GM21723 (cell line): ENCODE measurements around the gene FAM180A.
"Not testable (repeated sequence)": the region's sequence is repeated elsewhere in the genome, so short reads cannot be mapped to it uniquely, and the experiment has no call there.

ENCODE experiments used
- ATAC-seq: cut with Tn5 transposase; IDR thresholded peaks from one replicate; pipeline ENCODE4 v1.9.1; 2021; ENCODE audit warnings: mild to moderate bottlenecking, moderate library complexity; ENCODE audit not compliant: unreplicated experiment

The FAM180A gene

GRCh38 chr7:135748770-135749169 lies at the start of gene FAM180A:
Gene FAM180A (minus strand): TSS chr7:135748813. CDS start chr7:135748580, 233 bp downstream.
- ATAC-seq = no peak

- no peak for ATAC-seq
Observed at GRCh38 chr7:135798095-135798494, 49.5 kb upstream of the FAM180A start.

- no peak for ATAC-seq
Observed at GRCh38 chr7:135795846-135796570, 47.4 kb upstream of the FAM180A start.

GRCh38 chr7:135793841-135794240 lies 45.2 kb upstream of the FAM180A start:
- ATAC-seq = no peak

GRCh38 chr7:135792866-135793265 lies 44.3 kb upstream of the FAM180A start:
- no peak for ATAC-seq

GRCh38 chr7:135792363-135792668 lies 43.7 kb upstream of the FAM180A start:
- ATAC-seq = no peak

DNA sequence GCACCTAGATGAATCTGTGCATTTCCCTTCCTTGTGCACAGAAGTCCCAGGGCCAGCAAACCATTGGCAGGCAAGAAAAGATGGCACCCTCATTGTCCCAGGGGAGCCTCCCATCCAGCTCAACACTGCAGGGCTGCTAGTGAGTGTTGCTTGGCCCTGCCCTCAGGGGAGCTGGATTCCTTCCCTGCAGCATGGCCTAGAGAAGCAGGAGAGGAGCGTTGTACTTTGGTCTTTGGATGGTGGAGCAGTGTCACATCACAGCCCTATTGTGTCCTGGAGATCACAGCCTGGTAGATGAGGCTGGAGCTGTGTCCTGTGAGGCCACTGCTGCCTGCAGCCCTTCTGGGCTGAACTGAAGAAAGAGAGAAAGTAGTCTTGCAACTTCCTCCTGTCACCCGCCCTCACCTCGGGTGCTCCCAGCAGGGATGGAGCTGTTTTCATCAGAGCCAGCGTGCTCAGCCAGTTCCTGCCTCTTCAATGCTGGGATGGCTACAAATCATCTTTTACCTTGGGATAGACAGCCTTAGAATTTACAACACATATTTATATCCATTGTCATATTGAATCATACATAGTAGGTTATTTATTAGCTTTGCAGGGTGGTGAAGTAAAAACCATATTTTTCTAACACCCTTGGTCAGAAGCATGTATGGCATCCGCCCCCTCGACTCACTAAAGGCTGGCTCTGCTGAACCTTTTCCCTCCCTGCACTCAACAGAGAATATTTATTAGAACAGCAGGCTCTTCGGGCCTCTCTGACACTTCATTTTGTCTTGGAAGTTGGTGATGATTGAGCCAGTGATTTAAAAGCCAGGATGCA lies 43.1 kb upstream of the FAM180A start:
- no peak for ATAC-seq

- no peak for ATAC-seq
Observed at GRCh38 chr7:135790371-135790977, 41.9 kb upstream of the FAM180A start.

GRCh38 chr7:135789956-135790355 lies 41.3 kb upstream of the FAM180A start:
- ATAC-seq = no peak

DNA sequence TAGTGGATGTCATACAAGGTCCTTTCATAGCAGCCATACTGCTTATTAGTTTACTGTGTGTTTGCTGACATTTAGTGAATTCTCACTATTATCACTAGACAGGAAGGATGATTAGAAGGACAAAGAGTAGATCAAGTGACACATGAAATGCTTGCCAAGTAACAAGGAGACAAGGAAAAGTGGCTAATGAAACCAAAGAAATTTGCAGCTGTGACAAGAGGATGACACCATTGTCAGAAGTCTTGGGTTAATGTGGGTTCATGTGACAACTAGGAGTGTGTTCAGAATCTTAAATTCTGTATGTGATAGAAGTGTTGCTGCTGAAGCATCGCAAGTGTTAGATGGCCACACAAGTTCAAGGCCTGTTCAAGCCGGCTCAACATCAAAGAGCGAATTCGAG lies 40.8 kb upstream of the FAM180A start:
- no peak for ATAC-seq

DNA sequence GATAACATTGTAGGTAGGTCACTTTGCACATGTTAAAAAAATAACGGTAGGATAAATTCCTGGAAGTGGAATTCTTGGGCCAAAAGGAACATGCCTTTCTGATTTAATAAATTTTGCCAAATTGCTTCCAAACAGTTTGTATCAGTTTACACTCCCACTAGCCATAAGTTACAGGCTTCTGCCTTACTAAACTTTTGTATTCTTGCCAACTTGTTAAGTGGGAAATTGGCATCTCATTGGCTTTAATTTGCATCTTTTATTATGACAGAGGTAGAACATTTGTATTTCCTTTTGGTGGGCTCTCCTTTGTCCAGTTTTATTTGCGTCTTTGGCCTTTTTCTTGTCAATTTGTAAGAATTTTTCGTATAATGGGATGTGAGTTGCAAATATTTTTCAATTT lies 38.3 kb upstream of the FAM180A start:
- ATAC-seq = no peak

DNA sequence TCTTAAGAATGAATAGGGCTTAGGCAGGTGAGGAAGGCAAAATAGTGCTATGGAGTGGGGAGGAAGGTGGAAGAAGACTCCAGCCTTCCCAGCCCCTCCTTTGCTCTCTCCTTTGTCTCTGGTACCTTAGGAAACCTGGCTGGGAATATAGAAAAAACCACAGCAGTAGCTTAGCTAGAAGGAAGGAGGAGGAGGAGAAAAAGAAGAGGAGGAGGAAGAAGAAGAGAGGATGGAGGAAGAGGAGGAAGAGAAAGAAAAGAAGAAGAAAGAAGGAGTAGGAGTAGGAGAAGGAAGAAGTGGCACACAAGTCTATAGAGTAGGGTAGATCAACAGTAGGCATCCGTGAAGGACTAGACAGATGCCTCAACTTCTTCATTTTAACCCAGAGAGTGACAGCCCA lies 36.5 kb upstream of the FAM180A start:
- no peak for ATAC-seq

DNA sequence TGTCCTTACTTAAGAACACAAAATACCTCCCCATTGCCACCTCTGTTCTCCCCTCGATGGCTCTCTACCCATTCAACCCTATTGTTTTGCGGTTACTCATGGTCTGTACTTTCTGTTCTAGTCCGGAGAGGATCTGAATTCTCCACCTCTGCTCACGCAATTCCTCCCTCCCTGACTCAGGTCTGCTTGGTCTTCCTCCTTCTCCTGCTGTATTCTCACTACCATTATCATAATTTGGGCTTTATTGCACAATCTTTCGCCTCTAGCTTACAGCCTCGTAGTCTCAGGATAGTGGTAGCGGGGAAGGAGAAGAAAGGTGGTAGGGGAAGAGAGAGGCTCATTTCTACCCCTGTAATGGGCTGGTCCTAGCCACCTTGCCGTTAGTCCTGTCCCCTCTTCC lies 35.4 kb upstream of the FAM180A start:
- ATAC-seq = no peak

DNA sequence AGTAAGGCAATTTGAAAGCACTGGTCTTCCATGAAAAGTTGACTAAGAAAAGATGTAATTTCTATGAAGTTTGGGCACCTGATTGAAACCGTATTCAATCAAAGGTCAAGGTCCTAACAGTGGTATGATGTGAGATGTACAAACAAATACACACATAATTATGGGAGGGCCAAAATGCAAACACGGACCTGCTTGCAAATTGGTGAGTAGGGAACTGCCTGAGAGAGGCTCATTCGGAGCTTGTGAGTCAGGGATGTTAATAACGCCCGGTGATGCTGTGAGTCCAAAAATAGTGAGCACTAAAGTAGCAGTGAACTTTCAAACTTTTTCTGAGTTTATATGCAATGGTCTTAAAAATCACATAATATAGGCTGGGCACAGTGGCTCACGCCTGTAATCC lies 34.2 kb upstream of the FAM180A start:
- ATAC-seq = no peak

- ATAC-seq = no peak
Observed at GRCh38 chr7:135782377-135782776, 33.8 kb upstream of the FAM180A start.

- ATAC-seq = no peak
Observed at GRCh38 chr7:135777626-135778398, 29.2 kb upstream of the FAM180A start.

DNA sequence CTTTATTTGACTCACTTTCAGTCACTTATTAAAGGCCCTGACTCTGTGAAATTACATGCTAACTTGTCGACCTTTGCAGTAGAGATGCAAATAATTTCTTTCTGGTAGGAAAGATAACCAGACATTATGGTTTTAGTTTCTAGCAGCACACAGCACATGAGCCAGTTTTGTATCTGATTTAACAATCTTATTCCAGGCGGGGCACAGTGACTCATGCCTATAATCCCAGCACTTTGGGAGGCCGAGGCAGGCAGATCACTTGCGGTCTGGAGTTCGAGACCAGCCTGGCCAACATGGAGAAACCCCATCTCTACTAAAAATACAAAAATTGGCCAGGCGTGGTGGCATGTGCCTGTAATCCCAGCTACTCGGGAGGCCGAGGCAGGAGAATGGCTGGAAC lies 27.3 kb upstream of the FAM180A start:
- ATAC-seq = not testable (repeated sequence)

GRCh38 chr7:135775230-135775629 lies 26.6 kb upstream of the FAM180A start:
- no peak for ATAC-seq

- ATAC-seq = no peak
Observed at GRCh38 chr7:135774284-135774683, 25.7 kb upstream of the FAM180A start.

DNA sequence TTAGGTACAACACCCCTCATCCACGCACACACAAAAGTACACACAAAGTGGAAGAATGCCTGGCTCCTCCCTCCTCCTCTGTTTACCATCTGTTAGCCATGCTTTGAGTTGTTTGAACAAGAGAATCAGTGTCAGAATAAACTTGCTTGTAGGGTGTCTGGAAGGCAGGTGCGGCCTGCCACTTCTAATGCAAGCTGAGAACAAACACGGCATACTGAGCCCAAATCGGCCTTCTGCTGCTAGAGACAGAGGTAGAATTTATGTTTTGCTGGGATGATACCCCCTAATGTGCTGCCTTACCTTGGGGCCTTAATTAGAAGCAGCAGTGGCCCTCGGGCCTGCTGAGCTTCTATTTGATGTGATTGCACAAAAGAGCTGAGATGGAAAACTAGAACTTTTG lies 24.9 kb upstream of the FAM180A start:
- ATAC-seq = no peak

DNA sequence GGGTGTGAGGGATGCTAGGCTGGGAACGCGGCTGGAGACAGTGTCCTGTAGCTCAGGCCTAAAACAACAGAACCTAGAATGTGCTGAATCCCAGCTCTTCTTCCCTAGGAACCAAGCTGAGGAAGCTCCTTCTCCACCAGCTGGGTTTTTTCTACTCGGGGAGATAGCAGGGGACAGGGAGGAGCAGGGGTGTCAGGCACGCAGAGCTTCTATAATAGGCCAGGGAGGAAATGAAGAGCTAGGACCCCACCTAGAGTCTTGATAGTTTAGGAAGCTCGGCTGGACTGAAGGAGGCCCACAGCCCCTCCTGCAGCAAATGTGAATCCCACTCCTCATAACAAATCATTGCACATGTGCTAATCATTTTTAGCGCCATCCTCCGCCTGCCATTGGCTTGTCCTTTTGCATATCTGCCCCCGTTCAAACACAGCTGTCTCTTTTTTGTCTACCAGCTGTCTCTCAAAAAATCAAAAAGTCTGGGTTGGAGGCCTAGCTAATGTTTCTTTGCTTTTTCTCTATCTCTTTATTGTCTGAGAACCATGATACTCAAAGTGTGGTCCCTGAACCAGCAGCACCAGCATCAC lies 24.1 kb upstream of the FAM180A start:
- no peak for ATAC-seq
